Subcutaneous adipose tissue (tissue), 4 donors: Measurements from ENCODE around the gene ZNF48. TPM values are rescaled to one million over a fixed set of nuclear protein-coding genes. Genes with fewer than 3 reads are reported as not detected.

Experiments
- total RNA-seq, 4 donors: library from RNA; depleted of rRNA; stranded (reverse); fragments of >200 nt; gene quantifications; one replicate each; pipeline ENCODE4 v1.1.0, GENCODE V29; 2016
- TF ChIP-seq, protein P1 (sequence below): fragments of 450-650 bp; IDR thresholded peaks from one replicate; pipeline ENCODE4 v1.5.1; 2016; ENCODE audit warnings: low read depth, mild to moderate bottlenecking, control low read depth, antibody characterized with exemption, moderate library complexity

Gene ZNF48
- total RNA-seq, 4 donors from 2014 or later = 2.1 to 5.7 (median 2.7) TPM

DNA sequence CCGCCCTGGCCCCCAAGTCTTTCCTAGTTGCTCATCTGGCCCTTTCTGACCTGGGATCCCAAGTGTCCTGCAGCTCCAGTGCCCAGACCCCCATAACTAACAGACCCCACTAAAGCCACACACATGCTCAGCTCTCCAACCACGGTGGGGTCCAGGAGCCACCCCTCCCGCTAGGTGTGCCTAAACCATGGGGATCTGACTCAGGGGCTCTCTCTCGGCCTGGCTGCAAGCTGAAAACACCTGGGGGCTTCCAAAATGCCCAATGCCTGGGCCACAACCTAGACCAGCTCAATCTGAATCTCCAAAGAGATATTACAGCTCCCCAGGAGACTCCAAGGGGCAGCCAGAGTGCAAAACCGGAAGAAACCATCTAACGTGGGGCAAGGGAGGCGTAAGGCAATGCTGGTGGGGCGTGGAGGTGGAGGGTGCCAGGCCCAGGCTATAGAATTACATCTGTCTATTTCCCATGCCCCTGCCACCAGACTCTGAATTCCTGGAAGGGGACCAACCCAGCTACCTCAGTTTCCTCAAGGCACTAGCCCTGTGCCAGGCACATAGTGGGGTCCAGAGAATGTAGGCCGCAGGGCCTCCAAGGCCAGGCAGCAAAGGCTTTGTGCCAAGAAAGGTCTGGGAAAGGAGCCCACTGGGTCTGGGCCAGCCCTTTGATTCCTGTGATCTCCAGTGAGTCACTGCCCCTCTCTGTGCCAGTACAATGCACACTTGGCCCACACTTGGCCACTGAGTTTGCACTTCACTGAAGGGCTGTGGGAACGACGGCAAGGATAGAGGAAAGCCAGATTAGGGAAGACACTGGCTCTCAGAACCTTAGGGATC, 43.4 kb upstream of the ZNF48 start:
- TF ChIP-seq, protein P1, sequence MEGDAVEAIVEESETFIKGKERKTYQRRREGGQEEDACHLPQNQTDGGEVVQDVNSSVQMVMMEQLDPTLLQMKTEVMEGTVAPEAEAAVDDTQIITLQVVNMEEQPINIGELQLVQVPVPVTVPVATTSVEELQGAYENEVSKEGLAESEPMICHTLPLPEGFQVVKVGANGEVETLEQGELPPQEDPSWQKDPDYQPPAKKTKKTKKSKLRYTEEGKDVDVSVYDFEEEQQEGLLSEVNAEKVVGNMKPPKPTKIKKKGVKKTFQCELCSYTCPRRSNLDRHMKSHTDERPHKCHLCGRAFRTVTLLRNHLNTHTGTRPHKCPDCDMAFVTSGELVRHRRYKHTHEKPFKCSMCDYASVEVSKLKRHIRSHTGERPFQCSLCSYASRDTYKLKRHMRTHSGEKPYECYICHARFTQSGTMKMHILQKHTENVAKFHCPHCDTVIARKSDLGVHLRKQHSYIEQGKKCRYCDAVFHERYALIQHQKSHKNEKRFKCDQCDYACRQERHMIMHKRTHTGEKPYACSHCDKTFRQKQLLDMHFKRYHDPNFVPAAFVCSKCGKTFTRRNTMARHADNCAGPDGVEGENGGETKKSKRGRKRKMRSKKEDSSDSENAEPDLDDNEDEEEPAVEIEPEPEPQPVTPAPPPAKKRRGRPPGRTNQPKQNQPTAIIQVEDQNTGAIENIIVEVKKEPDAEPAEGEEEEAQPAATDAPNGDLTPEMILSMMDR = no peak

- TF ChIP-seq, protein P1 = no peak
Measured at GRCh38 chr16:30352488-30353401, 42.5 kb upstream of the ZNF48 start.

- TF ChIP-seq, protein P1 = no peak
Measured at GRCh38 chr16:30353438-30354129, 41.6 kb upstream of the ZNF48 start.

DNA sequence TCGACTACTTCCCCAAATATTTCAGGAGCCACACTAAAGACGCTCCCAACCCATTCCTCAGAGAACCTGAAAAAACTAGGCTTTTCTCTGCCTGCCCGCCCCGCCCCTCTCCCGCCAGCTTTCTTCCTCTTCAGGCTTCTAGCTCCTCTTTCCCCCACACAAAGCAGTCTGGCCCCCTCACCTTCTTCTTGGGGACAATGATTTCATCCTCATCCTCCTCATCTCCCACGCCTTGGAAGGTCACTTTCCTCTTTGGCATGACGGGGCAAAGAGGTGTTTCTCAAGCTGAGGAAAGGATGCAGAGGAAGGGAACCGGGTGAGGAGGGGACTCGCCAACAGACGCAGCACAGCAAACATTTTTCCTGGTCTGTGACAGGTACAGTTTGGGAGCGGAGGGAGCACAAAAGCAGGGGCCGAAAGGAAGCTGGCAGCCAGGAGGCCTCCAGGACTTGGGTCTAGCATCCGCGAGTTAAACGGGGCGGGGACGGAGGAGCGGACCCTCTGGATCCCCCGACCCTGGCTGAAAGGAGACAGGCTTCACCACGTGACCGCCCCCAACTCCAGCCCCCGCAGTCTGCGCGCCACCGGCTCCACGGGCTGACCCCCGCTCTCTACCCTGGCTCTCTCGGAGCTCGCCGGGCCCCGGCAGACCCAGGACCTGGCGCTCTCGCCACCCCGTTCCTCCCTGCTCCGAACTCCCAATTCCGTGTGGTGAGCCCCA, 40.6 kb upstream of the ZNF48 start:
- TF ChIP-seq, protein P1 = no peak

DNA sequence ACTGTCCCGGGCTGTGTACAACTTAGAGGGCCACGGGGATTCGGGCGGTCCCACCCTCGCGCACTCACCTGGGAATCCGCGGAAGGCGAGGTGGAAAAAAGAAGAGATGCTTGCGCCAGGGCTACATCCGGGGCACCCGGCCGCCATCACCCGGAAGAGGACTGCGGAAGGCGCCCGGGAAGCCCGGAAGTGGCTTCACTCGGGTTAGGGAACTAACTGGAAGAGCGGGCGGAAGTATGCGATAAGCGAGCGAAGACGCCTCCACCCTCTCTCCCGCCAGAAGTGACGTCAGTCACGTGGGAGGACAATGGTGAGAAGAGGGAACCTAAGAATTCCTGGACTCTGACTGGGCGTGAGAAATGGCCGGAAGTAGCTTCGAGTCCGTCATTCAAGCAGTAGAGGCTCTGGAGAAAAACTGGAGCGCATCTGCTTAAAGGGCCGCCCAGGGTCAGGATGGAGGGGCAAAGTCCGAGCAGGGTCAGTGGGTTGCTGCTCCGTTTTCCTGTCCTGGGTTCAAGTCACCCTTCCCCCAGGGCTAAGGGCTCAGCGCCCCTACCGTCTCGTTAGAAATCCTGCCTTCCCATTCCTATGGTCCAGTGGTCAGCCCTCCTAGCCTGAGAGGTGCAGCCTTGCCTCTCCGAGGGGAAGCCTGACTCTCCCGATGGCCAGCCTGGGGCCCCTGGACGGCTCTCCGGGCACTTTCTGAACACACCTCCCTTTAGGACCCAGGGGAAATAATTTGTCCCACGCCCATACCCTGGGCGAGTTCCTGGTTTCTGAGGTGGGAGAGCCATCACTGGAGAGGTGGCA, 39.9 kb upstream of the ZNF48 start, which contains the start of gene CD2BP2:
Gene CD2BP2, minus strand, starts transcription at position 165 of the 810 bp plus-strand sequence. CDS start 627 bp downstream, outside the sequence.
- TF ChIP-seq, protein P1 = no peak

GRCh38 chr16:30355954-30356308, 39.3 kb upstream of the ZNF48 start:
- TF ChIP-seq, protein P1 = no peak
